GM23338 (cell line): ENCODE measurements around the gene TTBK2.

ENCODE experiments used
- CREB1 ChIP-seq: fragments of 250-450 bp; sonication (Bioruptor Pico); IDR thresholded peaks from 2 replicates; pipeline ENCODE4 v1.5.0; 2020; ENCODE audit warnings: low read depth, mild to moderate bottlenecking, moderate library complexity
- CTCF ChIP-seq, 2 experiments: fragments of 200-600 bp in 1 of 2; sonication (generic) in 1 of 2; conservative IDR thresholded peaks; 2 replicates each; pipeline versions ENCODE4 v1.5.1 to v1.6.1; 2016 to 2017; ENCODE audit warnings: antibody characterized with exemption in 2 of 2, low read depth in 2 of 2, mild to moderate bottlenecking in 2 of 2, moderate library complexity in 1 of 2
- ETS1 ChIP-seq: IDR thresholded peaks from 2 replicates; pipeline ENCODE4 v1.6.1; 2016; ENCODE audit warnings: antibody characterized with exemption
- EZH2 ChIP-seq: fragments of 200-600 bp; sonication (generic); IDR thresholded peaks from one replicate; pipeline ENCODE4 v1.8.0; 2017; ENCODE audit warnings: antibody characterized with exemption, mild to moderate bottlenecking, low read depth; ENCODE audit not compliant: unreplicated experiment
- EZH2phosphoT487 ChIP-seq: fragments of 200-600 bp; sonication (generic); IDR thresholded peaks from one replicate; pipeline ENCODE4 v1.8.1; 2018; ENCODE audit warnings: antibody characterized with exemption; ENCODE audit not compliant: unreplicated experiment
- JUNB ChIP-seq: IDR thresholded peaks from one replicate; pipeline ENCODE4 v1.6.1; 2016; ENCODE audit warnings: antibody characterized with exemption; ENCODE audit not compliant: unreplicated experiment
- NANOG ChIP-seq: IDR thresholded peaks from 2 replicates; pipeline ENCODE4 v1.6.1; 2016; ENCODE audit warnings: antibody characterized with exemption, borderline replicate concordance
- POLR2AphosphoS5 ChIP-seq: IDR thresholded peaks from 2 replicates; pipeline ENCODE4 v1.6.1; 2016; ENCODE audit warnings: antibody characterized with exemption, low read depth
- STAT1 ChIP-seq: IDR thresholded peaks from one replicate; pipeline ENCODE4 v1.6.1; 2016; ENCODE audit warnings: antibody characterized with exemption; ENCODE audit not compliant: unreplicated experiment
- ZNF114 ChIP-seq: fragments of 250-450 bp; sonication (Bioruptor Pico); IDR thresholded peaks from 2 replicates; pipeline ENCODE4 v1.5.0; 2020; ENCODE audit warnings: mild to moderate bottlenecking, moderate library complexity
- ZNF331 ChIP-seq: fragments of 250-450 bp; sonication (Bioruptor Pico); IDR thresholded peaks from 2 replicates; pipeline ENCODE4 v1.5.0; 2020; ENCODE audit warnings: low read depth, mild to moderate bottlenecking, moderate library complexity
- TF ChIP-seq, protein P1 (sequence below): IDR thresholded peaks from one replicate; pipeline ENCODE4 v1.6.1; 2018; ENCODE audit warnings: antibody characterized with exemption; ENCODE audit not compliant: unreplicated experiment
- TF ChIP-seq, protein P2 (sequence below): fragments of 250-450 bp; sonication (Bioruptor Pico); IDR thresholded peaks from 2 replicates; pipeline ENCODE4 v1.5.0; 2020; ENCODE audit warnings: mild to moderate bottlenecking, moderate library complexity

DNA sequence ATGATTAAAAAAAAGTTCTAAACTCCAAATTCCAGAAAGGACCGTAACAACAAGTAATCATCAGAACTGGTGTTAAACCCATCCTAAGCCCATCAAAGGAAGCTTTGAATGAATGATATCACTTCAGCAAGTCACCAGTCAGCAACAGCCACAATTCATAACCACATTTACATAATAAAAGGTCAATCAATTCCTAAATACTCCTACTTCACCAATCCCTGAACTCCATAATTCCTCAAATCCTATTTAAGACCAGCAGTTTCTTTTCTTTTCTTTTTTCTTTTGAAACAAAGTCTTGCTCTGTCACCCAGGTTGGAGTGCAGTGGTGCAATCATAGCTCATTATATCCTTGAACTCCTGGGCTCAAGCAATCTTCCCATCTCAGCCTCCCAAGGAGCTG lies 40.5 kb downstream of the TTBK2 start:
- TF ChIP-seq EZH2phosphoT487 (no peak), ETS1 (no peak), CTCF (conservative IDR thresholded peaks at IDR 0.05; ENCODE audit: low read depth in 2 of 2) (no peak), EZH2 (no peak), POLR2AphosphoS5 (no peak), JUNB (no peak), CREB1 (CRISPR knock-in tag) (no peak), NANOG (no peak), ZNF331 (CRISPR knock-in tag) (no peak), STAT1 (no peak), ZNF114 (CRISPR knock-in tag) (no peak)
- TF ChIP-seq, protein P1, sequence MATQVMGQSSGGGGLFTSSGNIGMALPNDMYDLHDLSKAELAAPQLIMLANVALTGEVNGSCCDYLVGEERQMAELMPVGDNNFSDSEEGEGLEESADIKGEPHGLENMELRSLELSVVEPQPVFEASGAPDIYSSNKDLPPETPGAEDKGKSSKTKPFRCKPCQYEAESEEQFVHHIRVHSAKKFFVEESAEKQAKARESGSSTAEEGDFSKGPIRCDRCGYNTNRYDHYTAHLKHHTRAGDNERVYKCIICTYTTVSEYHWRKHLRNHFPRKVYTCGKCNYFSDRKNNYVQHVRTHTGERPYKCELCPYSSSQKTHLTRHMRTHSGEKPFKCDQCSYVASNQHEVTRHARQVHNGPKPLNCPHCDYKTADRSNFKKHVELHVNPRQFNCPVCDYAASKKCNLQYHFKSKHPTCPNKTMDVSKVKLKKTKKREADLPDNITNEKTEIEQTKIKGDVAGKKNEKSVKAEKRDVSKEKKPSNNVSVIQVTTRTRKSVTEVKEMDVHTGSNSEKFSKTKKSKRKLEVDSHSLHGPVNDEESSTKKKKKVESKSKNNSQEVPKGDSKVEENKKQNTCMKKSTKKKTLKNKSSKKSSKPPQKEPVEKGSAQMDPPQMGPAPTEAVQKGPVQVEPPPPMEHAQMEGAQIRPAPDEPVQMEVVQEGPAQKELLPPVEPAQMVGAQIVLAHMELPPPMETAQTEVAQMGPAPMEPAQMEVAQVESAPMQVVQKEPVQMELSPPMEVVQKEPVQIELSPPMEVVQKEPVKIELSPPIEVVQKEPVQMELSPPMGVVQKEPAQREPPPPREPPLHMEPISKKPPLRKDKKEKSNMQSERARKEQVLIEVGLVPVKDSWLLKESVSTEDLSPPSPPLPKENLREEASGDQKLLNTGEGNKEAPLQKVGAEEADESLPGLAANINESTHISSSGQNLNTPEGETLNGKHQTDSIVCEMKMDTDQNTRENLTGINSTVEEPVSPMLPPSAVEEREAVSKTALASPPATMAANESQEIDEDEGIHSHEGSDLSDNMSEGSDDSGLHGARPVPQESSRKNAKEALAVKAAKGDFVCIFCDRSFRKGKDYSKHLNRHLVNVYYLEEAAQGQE: no peak
- TF ChIP-seq, protein P2, sequence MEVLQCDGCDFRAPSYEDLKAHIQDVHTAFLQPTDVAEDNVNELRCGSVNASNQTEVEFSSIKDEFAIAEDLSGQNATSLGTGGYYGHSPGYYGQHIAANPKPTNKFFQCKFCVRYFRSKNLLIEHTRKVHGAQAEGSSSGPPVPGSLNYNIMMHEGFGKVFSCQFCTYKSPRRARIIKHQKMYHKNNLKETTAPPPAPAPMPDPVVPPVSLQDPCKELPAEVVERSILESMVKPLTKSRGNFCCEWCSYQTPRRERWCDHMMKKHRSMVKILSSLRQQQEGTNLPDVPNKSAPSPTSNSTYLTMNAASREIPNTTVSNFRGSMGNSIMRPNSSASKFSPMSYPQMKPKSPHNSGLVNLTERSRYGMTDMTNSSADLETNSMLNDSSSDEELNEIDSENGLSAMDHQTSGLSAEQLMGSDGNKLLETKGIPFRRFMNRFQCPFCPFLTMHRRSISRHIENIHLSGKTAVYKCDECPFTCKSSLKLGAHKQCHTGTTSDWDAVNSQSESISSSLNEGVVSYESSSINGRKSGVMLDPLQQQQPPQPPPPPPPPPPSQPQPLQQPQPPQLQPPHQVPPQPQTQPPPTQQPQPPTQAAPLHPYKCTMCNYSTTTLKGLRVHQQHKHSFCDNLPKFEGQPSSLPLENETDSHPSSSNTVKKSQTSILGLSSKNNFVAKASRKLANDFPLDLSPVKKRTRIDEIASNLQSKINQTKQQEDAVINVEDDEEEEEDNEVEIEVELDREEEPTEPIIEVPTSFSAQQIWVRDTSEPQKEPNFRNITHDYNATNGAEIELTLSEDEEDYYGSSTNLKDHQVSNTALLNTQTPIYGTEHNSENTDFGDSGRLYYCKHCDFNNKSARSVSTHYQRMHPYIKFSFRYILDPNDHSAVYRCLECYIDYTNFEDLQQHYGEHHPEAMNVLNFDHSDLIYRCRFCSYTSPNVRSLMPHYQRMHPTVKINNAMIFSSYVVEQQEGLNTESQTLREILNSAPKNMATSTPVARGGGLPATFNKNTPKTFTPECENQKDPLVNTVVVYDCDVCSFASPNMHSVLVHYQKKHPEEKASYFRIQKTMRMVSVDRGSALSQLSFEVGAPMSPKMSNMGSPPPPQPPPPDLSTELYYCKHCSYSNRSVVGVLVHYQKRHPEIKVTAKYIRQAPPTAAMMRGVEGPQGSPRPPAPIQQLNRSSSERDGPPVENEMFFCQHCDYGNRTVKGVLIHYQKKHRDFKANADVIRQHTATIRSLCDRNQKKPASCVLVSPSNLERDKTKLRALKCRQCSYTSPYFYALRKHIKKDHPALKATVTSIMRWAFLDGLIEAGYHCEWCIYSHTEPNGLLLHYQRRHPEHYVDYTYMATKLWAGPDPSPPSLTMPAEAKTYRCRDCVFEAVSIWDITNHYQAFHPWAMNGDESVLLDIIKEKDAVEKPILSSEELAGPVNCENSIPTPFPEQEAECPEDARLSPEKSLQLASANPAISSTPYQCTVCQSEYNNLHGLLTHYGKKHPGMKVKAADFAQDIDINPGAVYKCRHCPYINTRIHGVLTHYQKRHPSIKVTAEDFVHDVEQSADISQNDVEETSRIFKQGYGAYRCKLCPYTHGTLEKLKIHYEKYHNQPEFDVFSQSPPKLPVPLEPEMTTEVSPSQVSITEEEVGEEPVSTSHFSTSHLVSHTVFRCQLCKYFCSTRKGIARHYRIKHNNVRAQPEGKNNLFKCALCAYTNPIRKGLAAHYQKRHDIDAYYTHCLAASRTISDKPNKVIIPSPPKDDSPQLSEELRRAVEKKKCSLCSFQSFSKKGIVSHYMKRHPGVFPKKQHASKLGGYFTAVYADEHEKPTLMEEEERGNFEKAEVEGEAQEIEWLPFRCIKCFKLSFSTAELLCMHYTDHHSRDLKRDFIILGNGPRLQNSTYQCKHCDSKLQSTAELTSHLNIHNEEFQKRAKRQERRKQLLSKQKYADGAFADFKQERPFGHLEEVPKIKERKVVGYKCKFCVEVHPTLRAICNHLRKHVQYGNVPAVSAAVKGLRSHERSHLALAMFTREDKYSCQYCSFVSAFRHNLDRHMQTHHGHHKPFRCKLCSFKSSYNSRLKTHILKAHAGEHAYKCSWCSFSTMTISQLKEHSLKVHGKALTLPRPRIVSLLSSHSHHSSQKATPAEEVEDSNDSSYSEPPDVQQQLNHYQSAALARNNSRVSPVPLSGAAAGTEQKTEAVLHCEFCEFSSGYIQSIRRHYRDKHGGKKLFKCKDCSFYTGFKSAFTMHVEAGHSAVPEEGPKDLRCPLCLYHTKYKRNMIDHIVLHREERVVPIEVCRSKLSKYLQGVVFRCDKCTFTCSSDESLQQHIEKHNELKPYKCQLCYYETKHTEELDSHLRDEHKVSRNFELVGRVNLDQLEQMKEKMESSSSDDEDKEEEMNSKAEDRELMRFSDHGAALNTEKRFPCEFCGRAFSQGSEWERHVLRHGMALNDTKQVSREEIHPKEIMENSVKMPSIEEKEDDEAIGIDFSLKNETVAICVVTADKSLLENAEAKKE (CRISPR knock-in tag): no peak
